BE2C (cell line): ENCODE results near the gene KCNJ14.
"Not testable (repeated sequence)": the region's sequence is repeated elsewhere in the genome, so short reads cannot be mapped to it uniquely, and the experiment has no call there.

Source experiments
- DNase-seq: peaks from one replicate; pipeline ENCODE4 v3.0.0-alpha.2; 2020
- H3K27me3 ChIP-seq: fragments of 250-450 bp; sonication (Bioruptor Pico); 2 replicates; pipeline ENCODE4 v1.5.1; 2020; ENCODE audit warnings: mild to moderate bottlenecking
- H3K36me3 ChIP-seq: fragments of 250-450 bp; sonication (Bioruptor Pico); 2 replicates; pipeline ENCODE4 v1.5.1; 2020; ENCODE audit warnings: mild to moderate bottlenecking
- H3K4me1 ChIP-seq: fragments of 250-450 bp; sonication (Bioruptor Pico); 2 replicates; pipeline ENCODE4 v1.5.1; 2020
- H3K4me3 ChIP-seq: 2 replicates; pipeline ENCODE4 v1.5.1; 2011; ENCODE audit warnings: low read depth, low read length
- H3K9me3 ChIP-seq: fragments of 250-450 bp; sonication (Bioruptor Pico); 2 replicates; pipeline ENCODE4 v1.5.1; 2020
- TF ChIP-seq, protein P1 (sequence below): IDR thresholded peaks from 2 replicates; pipeline ENCODE4 v1.5.1; 2012; ENCODE audit warnings: mild to moderate bottlenecking, low read depth, low read length

The KCNJ14 gene

DNA sequence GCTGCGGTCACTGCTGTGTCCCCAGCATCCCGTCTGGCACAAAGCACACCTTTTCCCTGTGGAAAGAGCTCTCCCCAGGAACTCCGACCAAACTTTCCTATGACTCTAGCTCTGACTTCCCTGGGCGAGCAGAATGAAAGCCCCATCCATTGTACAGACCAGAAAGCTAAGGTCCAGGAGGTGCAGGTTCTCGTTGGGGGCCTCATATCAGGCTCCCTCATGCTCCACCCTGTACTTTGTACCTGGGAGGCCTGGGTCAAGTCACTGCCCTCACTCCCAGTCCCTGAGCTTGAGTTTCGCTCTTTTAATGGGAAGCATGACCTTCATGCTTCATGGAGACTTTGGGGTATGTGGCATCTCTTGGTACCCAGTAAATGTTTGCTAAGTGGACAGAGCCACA, 32.2 kb downstream of the KCNJ14 start:
- Histone ChIP-seq H3K4me3 (no peak overlapping the region), H3K4me1 (0 out of 2 replicates have a peak, but pooled peaks cover 2% of the 10 kb centered on the region), H3K27me3 (peaks cover 6% of the 10 kb centered on the region; the same call in 1 of the 2 replicates), H3K9me3 (no peaks in the 10 kb centered on the region), H3K36me3 (no peaks in the 10 kb centered on the region)
- TF ChIP-seq, protein P1, sequence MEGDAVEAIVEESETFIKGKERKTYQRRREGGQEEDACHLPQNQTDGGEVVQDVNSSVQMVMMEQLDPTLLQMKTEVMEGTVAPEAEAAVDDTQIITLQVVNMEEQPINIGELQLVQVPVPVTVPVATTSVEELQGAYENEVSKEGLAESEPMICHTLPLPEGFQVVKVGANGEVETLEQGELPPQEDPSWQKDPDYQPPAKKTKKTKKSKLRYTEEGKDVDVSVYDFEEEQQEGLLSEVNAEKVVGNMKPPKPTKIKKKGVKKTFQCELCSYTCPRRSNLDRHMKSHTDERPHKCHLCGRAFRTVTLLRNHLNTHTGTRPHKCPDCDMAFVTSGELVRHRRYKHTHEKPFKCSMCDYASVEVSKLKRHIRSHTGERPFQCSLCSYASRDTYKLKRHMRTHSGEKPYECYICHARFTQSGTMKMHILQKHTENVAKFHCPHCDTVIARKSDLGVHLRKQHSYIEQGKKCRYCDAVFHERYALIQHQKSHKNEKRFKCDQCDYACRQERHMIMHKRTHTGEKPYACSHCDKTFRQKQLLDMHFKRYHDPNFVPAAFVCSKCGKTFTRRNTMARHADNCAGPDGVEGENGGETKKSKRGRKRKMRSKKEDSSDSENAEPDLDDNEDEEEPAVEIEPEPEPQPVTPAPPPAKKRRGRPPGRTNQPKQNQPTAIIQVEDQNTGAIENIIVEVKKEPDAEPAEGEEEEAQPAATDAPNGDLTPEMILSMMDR, result no peak
- DNase-seq, result no peak

DNA sequence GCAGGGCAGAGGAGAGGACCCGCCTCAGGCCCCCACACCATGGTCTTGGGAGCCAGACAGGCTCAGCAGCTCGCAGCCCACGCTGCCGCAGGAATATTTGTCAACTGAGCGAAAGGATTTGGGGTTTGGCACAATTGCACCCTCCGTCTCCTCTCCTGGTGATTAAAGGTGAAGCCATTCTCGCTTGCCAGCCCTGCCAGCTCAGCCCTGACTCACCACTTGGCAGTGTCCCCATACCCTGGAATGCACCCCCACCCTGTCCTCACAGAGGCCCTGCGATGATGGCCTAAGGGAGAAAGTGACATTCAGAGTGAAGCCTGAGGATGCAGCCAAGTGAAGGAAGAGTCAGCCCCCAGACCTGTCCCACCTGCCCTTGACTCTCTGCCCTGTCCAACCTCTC, 32.6 kb downstream of the KCNJ14 start:
- no peaks in the 10 kb centered on the region for H3K36me3 ChIP-seq
- TF ChIP-seq, protein P1, result no peak
- 0 out of 2 replicates have a peak, but pooled peaks cover 2% of the 10 kb centered on the region for H3K4me1 ChIP-seq
- no peak overlapping the region for H3K4me3 ChIP-seq
- no peaks in the 10 kb centered on the region for H3K9me3 ChIP-seq
- peak; percentile 27 for DNase-seq
- peaks cover 6% of the 10 kb centered on the region; the same call in 1 of the 2 replicates for H3K27me3 ChIP-seq

DNA sequence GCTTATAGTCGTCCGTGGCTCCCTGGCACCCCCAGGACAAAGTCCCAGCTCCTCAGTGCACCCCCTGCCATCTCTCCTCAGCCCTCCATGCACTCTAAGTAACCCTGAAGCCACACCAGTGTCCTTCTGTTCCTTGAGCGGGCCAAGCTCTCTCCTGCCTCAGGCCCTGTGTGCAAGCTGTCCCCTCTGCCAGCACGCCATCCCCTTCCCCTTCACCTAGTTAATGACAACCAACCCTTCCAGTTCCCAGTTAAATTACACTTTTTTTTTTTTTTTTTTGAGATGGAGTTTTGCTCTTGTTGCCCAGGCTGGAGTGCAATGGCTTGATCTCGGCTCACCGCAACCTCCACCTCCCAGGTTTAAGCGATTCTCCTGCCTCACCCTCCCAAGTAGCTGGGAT, 33.1 kb downstream of the KCNJ14 start:
- H3K27me3 ChIP-seq, H3K4me1 ChIP-seq, H3K36me3 ChIP-seq, H3K9me3 ChIP-seq, H3K4me3 ChIP-seq, DNase-seq: not testable (repeated sequence)

DNA sequence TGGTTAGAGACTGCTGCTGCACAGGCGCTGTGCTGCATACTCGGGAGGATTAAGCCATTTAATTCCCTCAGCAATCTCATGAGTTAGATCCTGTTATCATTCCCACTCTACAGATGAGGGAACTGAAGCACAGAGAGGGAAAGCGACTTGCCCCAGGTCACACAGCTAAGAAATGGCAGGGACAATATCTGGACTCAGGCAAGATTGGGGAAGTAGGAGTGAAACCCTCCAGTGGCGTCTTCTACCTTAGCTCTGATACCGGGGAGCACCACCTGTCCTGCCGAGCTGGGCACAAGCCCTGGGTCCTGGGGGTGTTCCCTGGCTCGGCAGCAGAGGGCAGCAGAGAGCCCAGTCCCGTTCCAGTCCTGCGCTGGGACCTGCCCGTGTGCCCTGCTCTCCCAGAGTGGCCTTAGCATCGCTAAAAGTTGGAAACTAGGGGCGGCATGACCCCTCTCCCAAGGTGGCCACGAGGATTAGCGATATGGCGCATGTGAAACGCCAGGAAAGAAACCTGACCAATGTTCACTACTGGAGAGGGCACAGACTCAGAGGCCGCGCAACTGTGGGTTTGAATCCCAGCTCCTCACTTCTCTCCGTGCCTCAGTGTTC, 34.3 kb downstream of the KCNJ14 start:
- TF ChIP-seq, protein P1, result peak; percentile 93
- no peaks in the 10 kb centered on the region for H3K9me3 ChIP-seq
- peak; percentile 81 for DNase-seq
- H3K36me3 ChIP-seq, result no peaks in the 10 kb centered on the region
- H3K4me3 ChIP-seq, result no peak overlapping the region
- 0 out of 2 replicates have a peak, but pooled peaks cover 2% of the 10 kb centered on the region for H3K4me1 ChIP-seq
- peaks cover 19% of the 10 kb centered on the region for H3K27me3 ChIP-seq

DNA sequence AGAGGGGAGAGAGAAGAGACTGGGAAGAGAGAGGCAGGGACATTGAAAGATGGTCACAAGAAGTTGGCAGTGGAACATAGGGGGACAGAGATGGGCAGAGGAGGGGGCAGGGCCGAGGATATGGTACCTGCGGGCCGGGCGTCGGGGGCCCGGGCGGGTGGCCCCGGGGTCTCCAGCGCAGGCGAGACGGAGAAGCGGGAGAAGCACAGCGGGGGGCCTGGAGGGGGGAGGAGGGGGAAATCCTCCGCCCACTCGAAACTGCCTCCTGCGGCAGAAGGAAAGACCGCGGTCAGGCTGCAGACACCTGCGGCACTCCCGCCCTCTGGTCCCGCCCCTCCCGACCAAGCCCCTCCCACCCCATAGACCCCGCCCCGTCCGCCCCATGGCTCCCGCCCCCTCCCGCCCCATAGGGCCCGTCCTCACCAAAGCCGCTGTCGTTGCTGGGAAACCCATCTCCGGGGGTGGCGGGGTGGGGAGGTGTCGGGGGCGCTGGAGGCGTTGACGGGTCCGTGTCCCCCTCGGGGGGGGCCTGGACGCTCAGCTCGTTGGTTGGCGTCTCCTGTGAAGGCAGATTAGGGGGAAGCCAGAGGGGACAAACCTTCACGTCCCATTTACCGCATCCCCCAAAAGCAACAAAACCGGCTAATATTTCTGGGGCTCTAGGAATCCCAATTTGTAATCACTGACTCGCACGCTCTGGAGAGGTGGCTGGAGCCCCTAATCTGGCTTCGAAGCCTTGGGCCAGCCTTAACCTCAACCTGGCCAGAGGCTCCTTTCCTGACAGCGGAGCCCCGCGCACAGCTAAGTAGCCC, 35.8 kb downstream of the KCNJ14 start:
- Histone ChIP-seq H3K9me3 (no peaks in the 10 kb centered on the region), H3K4me3 (no peak overlapping the region), H3K27me3 (peaks cover 29% of the 10 kb centered on the region), H3K36me3 (no peaks in the 10 kb centered on the region), H3K4me1 (0 out of 2 replicates have a peak, but pooled peaks cover 2% of the 10 kb centered on the region)
- DNase-seq, result peak; percentile 57
- TF ChIP-seq, protein P1, result no peak

DNA sequence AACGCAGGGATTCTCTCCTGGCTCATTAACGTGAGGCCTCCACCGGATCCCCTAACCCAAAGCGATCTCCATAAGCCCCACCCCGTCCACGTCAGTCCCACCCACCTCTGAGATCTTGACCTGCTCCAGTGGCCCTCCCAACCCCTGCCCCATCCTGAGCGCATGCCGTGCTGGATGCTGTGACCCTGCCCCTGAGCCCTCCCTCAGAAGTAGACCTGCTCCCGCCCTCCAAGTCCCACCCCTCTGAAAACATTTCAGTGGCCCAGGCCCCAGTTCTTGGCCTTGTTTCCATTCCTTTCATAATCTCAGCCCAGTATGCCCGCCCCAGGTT, 36.4 kb downstream of the KCNJ14 start:
- 0 out of 2 replicates have a peak, but pooled peaks cover 2% of the 10 kb centered on the region for H3K4me1 ChIP-seq
- H3K36me3 ChIP-seq, result no peaks in the 10 kb centered on the region
- TF ChIP-seq, protein P1, result no peak
- H3K9me3 ChIP-seq, result no peaks in the 10 kb centered on the region
- H3K4me3 ChIP-seq, result no peak overlapping the region
- DNase-seq, result no peak
- peaks cover 32% of the 10 kb centered on the region for H3K27me3 ChIP-seq
